GM10248 (cell line): ENCODE measurements around the gene VDAC1.

ENCODE experiments used
- CTCF ChIA-PET: fragments of 300-600 bp; sonication (Branson Sonifier 250); formaldehyde crosslinking; extraction: SDS; loops from one replicate; lab custom pipeline; 2021; ENCODE audit warnings: antibody characterized with exemption; lab: Yijun Ruan, JAX
- POLR2A ChIA-PET: fragments of 350-650 bp; sonication (Branson Sonifier 250); formaldehyde crosslinking; extraction: SDS; loops from one replicate; lab custom pipeline; 2020; ENCODE audit warnings: antibody characterized with exemption; lab: Yijun Ruan, JAX
- DNase-seq: peaks from one replicate; pipeline ENCODE4 v3.0.0; 2012; ENCODE audit errors: extremely low spot score
- TF ChIP-seq, protein P1 (sequence below): IDR thresholded peaks from 2 replicates; pipeline ENCODE4 v1.5.1; 2012; ENCODE audit warnings: mild to moderate bottlenecking, low read depth; ENCODE audit errors: extremely low read depth, missing control alignments, control extremely low read depth

The VDAC1 gene

DNA sequence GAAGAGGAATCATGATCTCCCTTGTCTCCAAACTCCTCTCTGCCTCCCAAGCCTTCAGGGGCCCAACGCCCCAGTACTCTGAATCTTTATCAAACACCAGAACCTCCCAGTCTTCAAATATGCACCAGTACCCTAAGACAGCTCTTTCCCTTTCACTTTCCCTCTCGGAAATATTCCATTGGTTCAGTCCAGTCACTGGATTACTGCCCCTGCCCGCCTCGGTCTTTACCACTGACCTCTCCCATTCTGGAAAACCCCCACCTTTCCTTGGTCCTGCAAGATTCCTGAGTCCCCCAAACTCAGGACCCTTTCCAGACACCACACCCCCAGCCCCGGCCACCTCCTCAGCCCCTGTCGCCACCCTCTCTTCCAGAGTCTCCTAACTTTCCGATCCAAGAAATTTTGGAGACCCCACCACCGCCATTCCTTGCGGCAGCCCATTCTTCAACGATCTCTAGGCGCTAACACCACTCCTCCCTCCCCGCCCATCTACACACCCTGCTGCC lies 37.0 kb downstream of the VDAC1 start:
- CTCF ChIA-PET: interaction anchor here (0.9 kb wide), 1 partner anchor 28 kb away, joined by 3 read pairs; no protein-coding TSS in a partner anchor
- POLR2A ChIA-PET: no interaction called here
- DNase-seq: no peak
- TF ChIP-seq, protein P1, sequence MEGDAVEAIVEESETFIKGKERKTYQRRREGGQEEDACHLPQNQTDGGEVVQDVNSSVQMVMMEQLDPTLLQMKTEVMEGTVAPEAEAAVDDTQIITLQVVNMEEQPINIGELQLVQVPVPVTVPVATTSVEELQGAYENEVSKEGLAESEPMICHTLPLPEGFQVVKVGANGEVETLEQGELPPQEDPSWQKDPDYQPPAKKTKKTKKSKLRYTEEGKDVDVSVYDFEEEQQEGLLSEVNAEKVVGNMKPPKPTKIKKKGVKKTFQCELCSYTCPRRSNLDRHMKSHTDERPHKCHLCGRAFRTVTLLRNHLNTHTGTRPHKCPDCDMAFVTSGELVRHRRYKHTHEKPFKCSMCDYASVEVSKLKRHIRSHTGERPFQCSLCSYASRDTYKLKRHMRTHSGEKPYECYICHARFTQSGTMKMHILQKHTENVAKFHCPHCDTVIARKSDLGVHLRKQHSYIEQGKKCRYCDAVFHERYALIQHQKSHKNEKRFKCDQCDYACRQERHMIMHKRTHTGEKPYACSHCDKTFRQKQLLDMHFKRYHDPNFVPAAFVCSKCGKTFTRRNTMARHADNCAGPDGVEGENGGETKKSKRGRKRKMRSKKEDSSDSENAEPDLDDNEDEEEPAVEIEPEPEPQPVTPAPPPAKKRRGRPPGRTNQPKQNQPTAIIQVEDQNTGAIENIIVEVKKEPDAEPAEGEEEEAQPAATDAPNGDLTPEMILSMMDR: no peak

DNA sequence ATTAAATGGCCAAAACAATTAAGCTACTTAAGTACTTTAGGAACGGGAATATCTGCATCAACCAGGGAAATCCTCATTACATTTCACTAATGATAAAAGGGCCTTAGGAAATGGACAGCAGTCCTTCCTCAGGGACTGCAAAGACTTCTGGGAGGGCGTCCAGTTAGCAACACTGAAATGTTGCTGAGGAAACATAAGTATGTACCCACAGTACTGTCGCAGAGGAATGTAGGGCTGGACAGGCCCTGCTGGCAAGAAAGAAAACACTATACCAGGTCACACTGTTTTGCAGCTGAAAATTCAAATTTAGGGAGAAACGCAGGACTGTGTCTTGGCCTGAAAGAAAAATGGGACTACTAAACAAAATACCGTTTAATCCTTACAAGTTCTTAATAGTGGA lies 37.7 kb downstream of the VDAC1 start:
- POLR2A ChIA-PET: no interaction called here
- CTCF ChIA-PET: interaction anchor here (0.9 kb wide), 1 partner anchor 29 kb away, joined by 3 read pairs; no protein-coding TSS in a partner anchor
- TF ChIP-seq, protein P1: no peak
- DNase-seq: no peak

DNA sequence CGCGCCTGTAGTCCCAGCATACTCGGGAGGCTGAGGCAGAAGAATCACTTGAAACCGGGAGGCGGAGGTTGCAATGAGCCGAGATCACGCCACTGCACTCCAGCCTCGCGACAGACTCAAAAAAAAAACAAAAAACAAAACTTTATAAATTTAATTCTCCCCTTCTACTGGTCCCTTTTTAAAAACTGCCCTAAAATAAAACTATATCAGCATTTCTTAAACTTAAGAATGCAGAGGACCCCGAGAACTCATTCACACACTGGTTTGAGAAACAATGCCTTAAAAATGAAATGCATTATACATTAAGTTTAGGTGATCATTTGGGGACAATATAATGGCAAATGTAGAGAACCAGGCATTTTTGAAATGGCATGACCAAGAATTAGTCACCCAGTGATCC lies 38.7 kb downstream of the VDAC1 start:
- DNase-seq: no peak
- TF ChIP-seq, protein P1: no peak
- ChIA-PET CTCF (no interaction called here), POLR2A (no interaction called here)

DNA sequence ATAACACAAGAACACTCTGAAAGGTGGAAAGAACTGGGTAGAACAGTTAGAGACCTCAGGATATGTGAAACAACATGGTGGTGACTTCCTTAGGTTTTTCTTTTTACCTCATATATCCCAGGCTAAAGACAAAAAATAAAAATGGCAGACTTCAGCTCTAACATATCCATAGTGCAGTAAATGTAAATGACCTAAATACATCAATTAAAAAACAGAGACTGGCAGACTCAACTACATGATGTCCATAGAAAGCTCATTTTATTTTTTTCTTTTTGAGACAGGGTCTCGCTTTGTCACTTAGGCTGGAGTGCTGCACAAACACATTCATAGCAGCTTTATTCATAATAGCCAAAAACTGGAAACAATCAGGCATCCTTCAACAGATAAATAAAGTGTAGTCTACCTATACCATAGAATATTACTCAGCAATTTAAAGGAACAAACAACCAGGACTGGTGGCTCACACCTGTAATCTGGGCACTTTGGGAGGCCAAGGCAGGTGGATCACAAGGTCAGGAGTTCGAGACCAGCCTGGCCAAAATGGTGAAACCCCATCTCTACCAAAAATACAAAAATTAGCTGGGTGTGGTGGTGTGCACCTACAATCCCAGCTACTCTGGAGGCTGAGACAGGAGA lies 41.2 kb downstream of the VDAC1 start:
- ChIA-PET POLR2A (no interaction called here), CTCF (interaction anchor here (1.2 to 3.1 kb wide), 5 partner anchors 10 to 36 kb away, joined by 4 to 10 read pairs (median 4); no protein-coding TSS in a partner anchor)
- DNase-seq: no peak
- TF ChIP-seq, protein P1: no peak

DNA sequence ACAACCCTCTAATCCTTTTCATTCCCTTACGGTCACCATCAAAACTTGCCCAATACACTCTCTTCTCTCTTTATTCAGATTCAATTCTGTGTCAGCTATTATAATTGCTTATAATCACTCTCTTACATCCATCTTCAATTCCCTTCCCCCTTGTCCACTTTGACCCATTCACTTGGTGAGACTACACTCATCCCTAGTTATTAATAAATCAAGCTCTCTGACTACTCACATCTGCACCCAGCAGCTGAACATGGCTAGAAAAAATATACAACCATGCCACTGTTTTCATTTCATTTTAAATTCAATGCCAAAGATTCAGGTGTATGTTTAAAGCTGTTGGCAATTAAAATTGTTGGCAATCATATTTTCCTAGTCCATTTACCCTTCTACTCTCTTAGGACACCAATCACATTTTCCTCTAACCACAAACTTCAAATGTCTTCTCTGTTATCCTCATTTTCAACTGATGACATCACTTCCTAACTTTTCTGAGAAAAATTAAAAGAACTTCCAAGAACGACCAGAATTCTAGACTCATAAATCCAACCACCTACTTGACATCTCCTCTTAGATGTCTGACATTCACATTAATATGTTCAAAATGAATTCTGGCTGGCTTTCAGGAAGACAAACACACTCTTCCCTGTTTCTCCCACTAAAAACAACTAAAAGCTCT lies 41.8 kb downstream of the VDAC1 start:
- ChIA-PET POLR2A (no interaction called here), CTCF (interaction anchor here (0.9 to 3.1 kb wide), 8 partner anchors 9 to 37 kb away, joined by 3 to 10 read pairs (median 4); no protein-coding TSS in a partner anchor)
- TF ChIP-seq, protein P1: no peak
- no peak for DNase-seq

DNA sequence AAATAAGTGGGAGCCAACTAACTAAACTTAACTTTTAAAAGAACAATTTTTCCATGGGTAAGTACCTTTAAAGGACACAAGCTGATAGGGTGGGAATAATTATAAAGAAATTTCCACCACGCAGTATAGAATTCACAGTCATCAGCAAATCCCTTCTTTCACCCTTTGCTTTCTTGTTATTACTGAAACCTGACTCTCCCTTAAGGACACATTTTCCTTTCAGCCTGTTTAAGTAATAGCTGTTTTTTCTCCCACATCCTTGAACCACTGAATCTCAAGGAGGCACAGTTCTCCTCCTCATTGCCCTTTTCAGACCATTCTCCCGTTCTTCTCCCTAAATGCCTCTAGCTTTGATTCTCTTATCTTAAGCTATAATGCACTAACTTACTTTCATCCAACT lies 42.6 kb downstream of the VDAC1 start:
- DNase-seq: no peak
- ChIA-PET POLR2A (no interaction called here), CTCF (interaction anchor here (0.9 to 3.1 kb wide), 6 partner anchors 8 to 38 kb away, joined by 3 to 10 read pairs (median 6); no protein-coding TSS in a partner anchor)
- TF ChIP-seq, protein P1: no peak
